H9 (cell line): ENCODE data around the gene HYAL1. TPM values are rescaled to one million over a fixed set of nuclear protein-coding genes. Genes with fewer than 3 reads are reported as not detected.

Source experiments
- DNase-seq: peaks from one replicate; pipeline ENCODE4 v3.0.0-alpha.2; 2017
- H2AFZ ChIP-seq: one replicate; pipeline ENCODE4 v1.6.1; 2013; ENCODE audit warnings: mild to moderate bottlenecking, low read length, control low read depth, moderate library complexity
- H2AK5ac ChIP-seq: 2 replicates; pipeline ENCODE4 v1.6.1; 2013; ENCODE audit warnings: low read length, control low read depth, mixed read lengths; ENCODE audit not compliant: insufficient read length
- H2BK120ac ChIP-seq: one replicate; pipeline ENCODE4 v1.6.1; 2013; ENCODE audit warnings: low read depth, mild to moderate bottlenecking, low read length, control low read depth, inconsistent platforms; ENCODE audit not compliant: poor library complexity, severe bottlenecking
- H2BK12ac ChIP-seq: 2 replicates; pipeline ENCODE4 v1.6.1; 2013; ENCODE audit warnings: low read length, control low read depth, mixed read lengths, low read depth; ENCODE audit not compliant: insufficient read length
- H2BK15ac ChIP-seq: 2 replicates; pipeline ENCODE4 v1.6.1; 2013; ENCODE audit warnings: low read depth, low read length, control low read depth
- H2BK20ac ChIP-seq: one replicate; pipeline ENCODE4 v1.6.1; 2013; ENCODE audit warnings: low read depth, mild to moderate bottlenecking, low read length, control low read depth, inconsistent platforms; ENCODE audit not compliant: poor library complexity, severe bottlenecking
- H2BK5ac ChIP-seq: 2 replicates; pipeline ENCODE4 v1.6.1; 2013; ENCODE audit warnings: low read length, control low read depth, mixed read lengths; ENCODE audit not compliant: insufficient read length
- H3K14ac ChIP-seq: 2 replicates; pipeline ENCODE4 v1.6.1; 2013; ENCODE audit warnings: low read length, control low read depth; ENCODE audit not compliant: insufficient read depth
- H3K18ac ChIP-seq: 2 replicates; pipeline ENCODE4 v1.6.1; 2013; ENCODE audit warnings: low read depth, mild to moderate bottlenecking, mixed read lengths, low read length, control low read depth; ENCODE audit not compliant: insufficient read length
- H3K23ac ChIP-seq: 2 replicates; pipeline ENCODE4 v1.6.1; 2013; ENCODE audit warnings: low read length, control low read depth, mixed read lengths, low read depth; ENCODE audit not compliant: insufficient read length
- H3K23me2 ChIP-seq: 2 replicates; pipeline ENCODE4 v1.6.1; 2013; ENCODE audit warnings: low read depth, mild to moderate bottlenecking, mixed read lengths, low read length, control low read depth; ENCODE audit not compliant: insufficient read length, poor library complexity, severe bottlenecking
- H3K27ac ChIP-seq: 2 replicates; pipeline ENCODE4 v1.5.1; 2013; ENCODE audit warnings: low read length, control low read depth, mixed read lengths, low read depth; ENCODE audit not compliant: insufficient read length
- H3K27me3 ChIP-seq: 2 replicates; pipeline ENCODE4 v1.6.1; 2013; ENCODE audit warnings: low read length, control low read depth, inconsistent platforms; ENCODE audit not compliant: insufficient read depth
- H3K4ac ChIP-seq: 2 replicates; pipeline ENCODE4 v1.6.1; 2013; ENCODE audit warnings: low read depth, mild to moderate bottlenecking, control low read depth, inconsistent platforms, low read length, moderate library complexity
- H3K4me1 ChIP-seq: 2 replicates; pipeline ENCODE4 v1.6.1; 2013; ENCODE audit warnings: low read length, control low read depth, inconsistent platforms; ENCODE audit not compliant: insufficient read depth
- H3K4me2 ChIP-seq: 2 replicates; pipeline ENCODE4 v1.6.1; 2013; ENCODE audit warnings: low read length, control low read depth, mixed read lengths; ENCODE audit not compliant: insufficient read length, insufficient read depth
- H3K56ac ChIP-seq: 2 replicates; pipeline ENCODE4 v1.6.1; 2013; ENCODE audit warnings: low read depth, mild to moderate bottlenecking, mixed read lengths, low read length, control low read depth; ENCODE audit not compliant: insufficient read length
- H3K79me1 ChIP-seq: 2 replicates; pipeline ENCODE4 v1.6.1; 2013; ENCODE audit warnings: low read depth, mild to moderate bottlenecking, moderate library complexity, low read length, control low read depth, inconsistent platforms; ENCODE audit not compliant: insufficient read depth, poor library complexity, severe bottlenecking
- H3K79me2 ChIP-seq: 2 replicates; pipeline ENCODE4 v1.6.1; 2013; ENCODE audit warnings: low read length, control low read depth, inconsistent platforms; ENCODE audit not compliant: insufficient read depth
- H3K9ac ChIP-seq: 2 replicates; pipeline ENCODE4 v1.6.1; 2013; ENCODE audit warnings: low read length, control low read depth, mixed read lengths; ENCODE audit not compliant: insufficient read length; ENCODE audit errors: extremely low read depth
- H3K9me3 ChIP-seq: one replicate; pipeline ENCODE4 v1.6.1; 2013; ENCODE audit warnings: low read depth, low read length, inconsistent platforms; ENCODE audit not compliant: control insufficient read depth
- H3T11ph ChIP-seq: one replicate; pipeline ENCODE4 v1.6.1; 2013; ENCODE audit warnings: mild to moderate bottlenecking, low read length, control low read depth, inconsistent platforms
- H4K20me1 ChIP-seq: one replicate; pipeline ENCODE4 v1.6.1; 2013; ENCODE audit not compliant: control insufficient read depth, insufficient read length, insufficient read depth
- H4K5ac ChIP-seq: 2 replicates; pipeline ENCODE4 v1.6.1; 2013; ENCODE audit warnings: low read depth, mild to moderate bottlenecking, mixed read lengths, low read length, control low read depth; ENCODE audit not compliant: insufficient read length
- H4K8ac ChIP-seq: replicated peaks from 2 replicates; pipeline ENCODE4 v1.6.1; 2013; ENCODE audit warnings: low read length, control low read depth, mixed read lengths, low read depth; ENCODE audit not compliant: insufficient read length
- H4K91ac ChIP-seq: 2 replicates; pipeline ENCODE4 v1.6.1; 2013; ENCODE audit warnings: low read depth, mild to moderate bottlenecking, moderate library complexity, mixed read lengths, low read length, control low read depth; ENCODE audit not compliant: insufficient read length
- H3K27ac Mint-ChIP-seq, 3 experiments: 2 replicates in 2 of 3; 3 replicates in 1 of 3; pipeline ENCODE4 v1.8.0; 2020 to 2021; ENCODE audit warnings: mixed read lengths in 3 of 3, mild to moderate bottlenecking in 1 of 3, moderate library complexity in 1 of 3
- H3K27me3 Mint-ChIP-seq: 2 replicates; pipeline ENCODE4 v1.8.0; 2021; ENCODE audit warnings: low read depth, mild to moderate bottlenecking, moderate library complexity, mixed read lengths
- H3K36me3 Mint-ChIP-seq, 3 experiments: 2 replicates in 2 of 3; 3 replicates in 1 of 3; pipeline ENCODE4 v1.8.0; 2020 to 2021; ENCODE audit warnings: low read depth in 3 of 3, mixed read lengths in 3 of 3; ENCODE audit not compliant: insufficient read depth in 1 of 3
- H3K4me1 Mint-ChIP-seq, 2 experiments: 2 replicates each; pipeline ENCODE4 v1.8.0; 2020; ENCODE audit warnings: mixed read lengths in 2 of 2
- H3K4me3 Mint-ChIP-seq, 2 experiments: 2 replicates in 1 of 2; 3 replicates in 1 of 2; pipeline ENCODE4 v1.8.0; 2020 to 2021; ENCODE audit warnings: mild to moderate bottlenecking in 2 of 2, mixed read lengths in 2 of 2, moderate library complexity in 1 of 2
- H3K9me3 Mint-ChIP-seq, 2 experiments: 2 replicates in 1 of 2; 3 replicates in 1 of 2; pipeline ENCODE4 v1.8.0; 2020; ENCODE audit warnings: mild to moderate bottlenecking in 2 of 2, mixed read lengths in 2 of 2, moderate library complexity in 1 of 2
- WGBS: extraction: QIAGEN DNeasy Blood & Tissue Kit; methylation state at CpG from one replicate; pipeline ENCODE4 v1.1.7; 2013; ENCODE audit warnings: missing lambda C conversion rate, low lambda C conversion rate, mixed read lengths; ENCODE audit not compliant: insufficient read length; ENCODE audit errors: extremely low coverage; 5-methylcytosine and 5-hydroxymethylcytosine counted together
- total RNA-seq: library from RNA; stranded (reverse); gene quantifications from 2 replicates; pipeline ENCODE4 v1.2.1, GENCODE V29; 2021
- TF ChIP-seq, protein P1 (sequence below): fragments of 200-600 bp; sonication (generic); conservative IDR thresholded peaks from 3 replicates; pipeline ENCODE4 v1.8.0; 2021; ENCODE audit warnings: antibody characterized with exemption, mild to moderate bottlenecking

Gene HYAL1
- total RNA-seq, 1 experiment from 2014 or later, result 2.0 TPM

DNA sequence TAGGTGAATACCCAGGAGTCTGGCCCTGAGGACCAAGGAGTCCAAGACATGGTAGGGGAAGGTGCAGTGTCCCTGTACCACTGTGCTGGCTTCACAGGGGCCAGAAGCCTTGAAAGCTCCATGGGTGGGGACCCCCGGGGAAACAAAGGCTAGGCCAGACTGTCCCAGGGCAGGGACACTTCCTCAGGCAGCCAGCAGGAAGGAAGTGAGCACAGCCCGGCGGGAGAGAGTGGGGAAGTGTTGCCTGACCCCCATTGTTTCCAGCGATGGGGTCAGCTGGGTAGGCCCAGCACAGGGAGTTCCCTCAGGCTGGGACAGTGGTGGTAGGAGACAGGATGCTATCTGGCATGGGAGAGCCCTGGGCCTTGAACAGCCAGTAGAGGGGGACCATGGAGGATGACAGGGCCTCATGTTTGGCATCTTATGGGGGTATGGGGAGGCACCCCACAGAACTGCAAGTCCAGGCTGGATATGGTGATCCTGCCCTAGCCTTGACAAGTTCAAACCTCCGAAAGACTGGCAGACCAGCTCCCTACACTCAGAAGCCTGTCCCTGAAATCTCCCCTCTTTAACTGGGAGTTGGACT lies 20.3 kb upstream of the HYAL1 start:
- Histone ChIP-seq H3K14ac (no peak overlapping the region), H3K27ac (no peak overlapping the region), H2BK20ac (no peak overlapping the region), H3K4me2 (no peak overlapping the region), H3K79me2 (peaks cover 10% of the 10 kb centered on the region; the same call in 1 of the 2 replicates), H2BK15ac (no peak overlapping the region), H3T11ph (no peak overlapping the region), H2BK5ac (no peak overlapping the region), H3K27me3 (no peaks in the 10 kb centered on the region), H3K9ac (no peak overlapping the region), H2AK5ac (no peak overlapping the region), H3K18ac (no peak overlapping the region), H4K20me1 (no peaks in the 10 kb centered on the region), H3K23me2 (peaks cover 24% of the 10 kb centered on the region), H4K5ac (no peak overlapping the region), H3K9me3 (no peaks in the 10 kb centered on the region), H3K56ac (no peak overlapping the region), H3K23ac (no peak overlapping the region), H4K8ac (no peak overlapping the region), H4K91ac (no peak overlapping the region), H3K79me1 (peaks cover 6% of the 10 kb centered on the region), H2BK12ac (no peak overlapping the region), H2AFZ (no peak overlapping the region), H2BK120ac (no peak overlapping the region), H3K4ac (no peak overlapping the region), H3K4me1 (peaks cover 6% of the 10 kb centered on the region; the same call in 1 of the 2 replicates)
- peaks cover 26 to 42% (median 26%) of the 10 kb centered on the region in 3 experiments for H3K36me3 Mint-ChIP-seq
- WGBS, result no CpG with 5 or more reads among the region's 5 CpGs
- H3K27me3 Mint-ChIP-seq, result no peaks in the 10 kb centered on the region; the same call in 1 of the 2 replicates
- DNase-seq, result no peak
- H3K4me3 Mint-ChIP-seq, result peak overlapping the region in 1 of 2 experiments; percentile 9; a peak in 2 of 5 replicates
- H3K27ac Mint-ChIP-seq, result no peak overlapping the region
- H3K4me1 Mint-ChIP-seq, result peaks cover 25 to 48% of the 10 kb centered on the region in 2 experiments
- H3K9me3 Mint-ChIP-seq, result no peaks in the 10 kb centered on the region
- TF ChIP-seq, protein P1, sequence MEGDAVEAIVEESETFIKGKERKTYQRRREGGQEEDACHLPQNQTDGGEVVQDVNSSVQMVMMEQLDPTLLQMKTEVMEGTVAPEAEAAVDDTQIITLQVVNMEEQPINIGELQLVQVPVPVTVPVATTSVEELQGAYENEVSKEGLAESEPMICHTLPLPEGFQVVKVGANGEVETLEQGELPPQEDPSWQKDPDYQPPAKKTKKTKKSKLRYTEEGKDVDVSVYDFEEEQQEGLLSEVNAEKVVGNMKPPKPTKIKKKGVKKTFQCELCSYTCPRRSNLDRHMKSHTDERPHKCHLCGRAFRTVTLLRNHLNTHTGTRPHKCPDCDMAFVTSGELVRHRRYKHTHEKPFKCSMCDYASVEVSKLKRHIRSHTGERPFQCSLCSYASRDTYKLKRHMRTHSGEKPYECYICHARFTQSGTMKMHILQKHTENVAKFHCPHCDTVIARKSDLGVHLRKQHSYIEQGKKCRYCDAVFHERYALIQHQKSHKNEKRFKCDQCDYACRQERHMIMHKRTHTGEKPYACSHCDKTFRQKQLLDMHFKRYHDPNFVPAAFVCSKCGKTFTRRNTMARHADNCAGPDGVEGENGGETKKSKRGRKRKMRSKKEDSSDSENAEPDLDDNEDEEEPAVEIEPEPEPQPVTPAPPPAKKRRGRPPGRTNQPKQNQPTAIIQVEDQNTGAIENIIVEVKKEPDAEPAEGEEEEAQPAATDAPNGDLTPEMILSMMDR, result no peak
